Measurements from ENCODE around the gene RAPGEFL1.

GRCh38 chr17:40129498-40129897 is 47.8 kb upstream of the RAPGEFL1 start:
- TF ChIP-seq NFRKB (IDR thresholded peaks at IDR 0.05) (no peak), FOXM1 (IDR thresholded peaks at IDR 0.05; ENCODE audit: borderline replicate concordance) (no peak), ELF4 (IDR thresholded peaks at IDR 0.05) (no peak), FOXA1 (IDR thresholded peaks at IDR 0.05) (no peak), PKNOX1 (IDR thresholded peaks at IDR 0.05) (no peak), SP1 (IDR thresholded peaks at IDR 0.05) (no peak), FOXK2 (IDR thresholded peaks at IDR 0.05) (no peak), BHLHE40 (IDR thresholded peaks at IDR 0.05; ENCODE audit: borderline replicate concordance) (no peak), SUZ12 (IDR thresholded peaks at IDR 0.05) (no peak), L3MBTL2 (conservative IDR thresholded peaks at IDR 0.05) (no peak), LEF1 (IDR thresholded peaks at IDR 0.05; ENCODE audit: borderline replicate concordance) (no peak), ZNF384 (IDR thresholded peaks at IDR 0.05) (no peak), TARDBP (IDR thresholded peaks at IDR 0.05) (no peak), HDGF (IDR thresholded peaks at IDR 0.05; ENCODE audit: borderline replicate concordance) (no peak)

Data from HEK293T (cell line).